A673 (cell line): ENCODE data around the gene APC2. TPM values are rescaled to one million over a fixed set of nuclear protein-coding genes. Genes with fewer than 3 reads are reported as not detected.

Source experiments
- BruUV-seq: library from RNA; stranded (reverse); fragments of 400-500 nt; replicated peaks from 2 replicates; lab custom pipeline; 2021; lab: Mats Ljungman, UMichigan
- CTCF ChIA-PET: fragments of 300-600 bp; sonication (Branson Sonifier 250); formaldehyde crosslinking; loops from one replicate; lab custom pipeline; 2022; ENCODE audit warnings: antibody characterized with exemption; lab: Charles Lee
- POLR2A ChIA-PET: fragments of 300-600 bp; sonication (Branson Sonifier 250); formaldehyde crosslinking; loops from one replicate; lab custom pipeline; 2022; ENCODE audit warnings: antibody characterized with exemption; ENCODE audit not compliant: low non-redundant PET; lab: Charles Lee
- DNase-seq: peaks from one replicate; pipeline ENCODE4 v3.0.0-alpha.2; 2015; ENCODE audit warnings: low spot score
- H3K27ac ChIP-seq: fragments of 200-600 bp; sonication (generic); 2 replicates; pipeline ENCODE4 v1.5.1; 2016; ENCODE audit warnings: mixed run types, low read depth, mild to moderate bottlenecking, mixed read lengths, antibody characterized with exemption, low read length; ENCODE audit not compliant: poor library complexity, severe bottlenecking
- H3K27me3 ChIP-seq: fragments of 200-600 bp; sonication (generic); replicated peaks from 2 replicates; pipeline ENCODE4 v1.6.1; 2017; ENCODE audit warnings: mixed run types, low read depth, mild to moderate bottlenecking, mixed read lengths, antibody characterized with exemption, low read length; ENCODE audit not compliant: insufficient read depth, poor library complexity
- H3K36me3 ChIP-seq: fragments of 200-600 bp; sonication (generic); 2 replicates; pipeline ENCODE4 v1.6.1; 2016; ENCODE audit warnings: mixed run types, mild to moderate bottlenecking, mixed read lengths, antibody characterized with exemption, low read length; ENCODE audit not compliant: insufficient read depth, poor library complexity, severe bottlenecking
- H3K4me1 ChIP-seq: fragments of 200-600 bp; sonication (generic); 2 replicates; pipeline ENCODE4 v1.6.1; 2017; ENCODE audit warnings: mixed run types, mild to moderate bottlenecking, mixed read lengths, antibody characterized with exemption, low read length; ENCODE audit not compliant: insufficient read depth, poor library complexity, severe bottlenecking
- H3K4me3 ChIP-seq: fragments of 200-600 bp; sonication (generic); 2 replicates; pipeline ENCODE4 v1.5.1; 2016; ENCODE audit warnings: low read depth, mixed run types, mild to moderate bottlenecking, mixed read lengths, low read length; ENCODE audit not compliant: poor library complexity, severe bottlenecking
- H3K9me3 ChIP-seq: fragments of 200-600 bp; sonication (generic); 2 replicates; pipeline ENCODE4 v1.6.1; 2016; ENCODE audit warnings: mixed run types, low read depth, mild to moderate bottlenecking, mixed read lengths, antibody characterized with exemption, low read length; ENCODE audit not compliant: poor library complexity, severe bottlenecking
- CTCF ChIP-seq: fragments of 300-800, 200-600 bp; sonication (generic); conservative IDR thresholded peaks from 2 replicates; pipeline ENCODE4 v1.5.1; 2017; ENCODE audit warnings: low read depth, mild to moderate bottlenecking, antibody characterized with exemption, low read length, moderate library complexity, mixed read lengths
- EZH2 ChIP-seq: fragments of 200-600 bp; sonication (generic); IDR thresholded peaks from 2 replicates; pipeline ENCODE4 v1.6.1; 2017; ENCODE audit warnings: borderline replicate concordance, low read depth, mild to moderate bottlenecking, mixed read lengths, antibody characterized with exemption, low read length; ENCODE audit not compliant: poor library complexity, severe bottlenecking
- intact Hi-C: fragments of 100-400 bp; cut with micrococcal nuclease; formaldehyde crosslinking; loops from one replicate; pipeline ENCODE4 v1.10.0; 2022; ENCODE audit not compliant: unreplicated experiment
- total RNA-seq: library from RNA; stranded (reverse); gene quantifications from 2 replicates; pipeline ENCODE4 v1.2.3, GENCODE V29; 2021

APC2 gene
- total RNA-seq, 1 experiment from 2014 or later, result 1.3 TPM

- Histone ChIP-seq H3K27me3 (peaks cover 61% of the 10 kb centered on the region), H3K36me3 (no peaks in the 10 kb centered on the region), H3K4me1 (peaks cover 24% of the 10 kb centered on the region), H3K4me3 (peak overlapping the region; percentile 35), H3K27ac (no peak overlapping the region), H3K9me3 (no peaks in the 10 kb centered on the region)
- TF ChIP-seq CTCF, result no peak
- TF ChIP-seq EZH2, result no peak
- DNase-seq, result peak; percentile 61
- BruUV-seq, result no TSS peak
- ChIA-PET CTCF (interaction anchor here (0.6 to 1.2 kb wide), 2 partner anchors 26 to 687 kb away, joined by 3 to 9 read pairs; no protein-coding TSS in a partner anchor), POLR2A (no interaction called here)
- intact Hi-C loops, result no loop called here
Observed at GRCh38 chr19:1471010-1471514, 21.1 kb downstream of the APC2 start.

- peak; percentile 37; the same call in 1 of the 2 replicates for TF ChIP-seq CTCF
- TF ChIP-seq EZH2, result no peak
- ChIA-PET POLR2A (interaction anchor here (0.6 kb wide), 1 partner anchor 27 kb away, joined by 9 read pairs; no protein-coding TSS in a partner anchor), CTCF (interaction anchor here (0.6 to 1.2 kb wide), 3 partner anchors 9 to 686 kb away, joined by 3 to 9 read pairs (median 7); no protein-coding TSS in a partner anchor)
- H3K27ac ChIP-seq, result no peak overlapping the region
- peaks cover 24% of the 10 kb centered on the region for H3K4me1 ChIP-seq
- no peak overlapping the region for H3K4me3 ChIP-seq
- DNase-seq, result peak; percentile 56
- intact Hi-C loops, result no loop called here
- no TSS peak for BruUV-seq
- H3K36me3 ChIP-seq, result no peaks in the 10 kb centered on the region
- peaks cover 56% of the 10 kb centered on the region for H3K27me3 ChIP-seq
- no peaks in the 10 kb centered on the region for H3K9me3 ChIP-seq
Observed at GRCh38 chr19:1471515-1472160, 21.7 kb downstream of the APC2 start.

- no peaks in the 10 kb centered on the region for H3K9me3 ChIP-seq
- no peak for TF ChIP-seq CTCF
- TF ChIP-seq EZH2, result no peak
- H3K4me1 ChIP-seq, result peaks cover 27% of the 10 kb centered on the region
- CTCF ChIA-PET, result interaction anchor here (1.2 kb wide), 1 partner anchor 27 kb away, joined by 3 read pairs; no protein-coding TSS in a partner anchor
- peaks cover 3% of the 10 kb centered on the region for H3K36me3 ChIP-seq
- no peak for DNase-seq
- no TSS peak for BruUV-seq
- H3K4me3 ChIP-seq, result no peak overlapping the region
- POLR2A ChIA-PET, result interaction anchor here (0.6 kb wide), 1 partner anchor 17 kb away, joined by 10 read pairs; no protein-coding TSS in a partner anchor
- H3K27me3 ChIP-seq, result peaks cover 47% of the 10 kb centered on the region
- no peak overlapping the region for H3K27ac ChIP-seq
- intact Hi-C loops, result no loop called here
Observed at GRCh38 chr19:1472231-1473084, 22.5 kb downstream of the APC2 start.
